HL-60 (cell line): Measurements from ENCODE around the gene SLC9A7.

ENCODE experiments used
- POLR2AphosphoS5 ChIP-seq: IDR thresholded peaks from 2 replicates; pipeline ENCODE4 v1.6.1; 2012; ENCODE audit warnings: low read depth
- TF ChIP-seq, protein P1 (sequence below): IDR thresholded peaks from one replicate; pipeline ENCODE4 v1.5.1; 2011; ENCODE audit warnings: low read length, control low read depth, inconsistent platforms; ENCODE audit not compliant: insufficient read depth
- TF ChIP-seq, protein P2 (sequence below): IDR thresholded peaks from 2 replicates; pipeline ENCODE4 v1.6.1; 2012; ENCODE audit warnings: low read depth; ENCODE audit not compliant: insufficient replicate concordance

DNA sequence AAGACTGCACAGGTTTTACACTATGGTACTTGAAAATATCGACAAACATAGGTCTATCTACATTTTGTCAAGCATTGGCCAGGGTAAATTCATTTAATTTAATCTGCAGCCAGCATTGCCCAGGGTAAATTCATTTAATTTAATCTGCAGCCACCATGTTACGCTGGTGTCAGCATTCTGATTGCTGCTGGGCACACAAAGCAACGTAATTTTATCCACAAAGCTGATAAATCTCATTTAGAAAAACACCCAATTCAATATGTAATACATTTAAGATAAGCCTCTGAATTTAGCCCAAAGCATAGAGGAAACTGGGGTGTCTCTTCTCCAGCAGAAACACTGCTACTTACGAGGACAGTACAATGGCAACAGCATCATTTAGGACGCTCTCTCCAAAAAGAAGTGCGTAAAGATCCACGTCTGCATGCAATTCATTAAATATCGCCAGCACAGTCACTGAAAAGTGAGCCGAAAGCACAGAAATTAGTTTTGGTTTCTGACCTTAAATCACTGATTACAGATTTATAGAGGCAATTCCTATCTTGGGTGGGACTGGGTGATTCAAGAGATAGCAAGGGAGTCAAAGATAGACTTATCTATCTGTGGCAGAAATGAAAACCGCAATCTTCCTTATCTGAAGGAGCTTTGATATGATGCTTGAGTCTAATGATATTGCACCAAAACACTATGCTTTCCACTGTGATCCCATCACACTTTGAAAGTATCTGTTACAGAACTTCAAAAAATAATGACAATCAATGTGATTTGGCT is 96.5 kb downstream of the SLC9A7 start:
- TF ChIP-seq, protein P1, sequence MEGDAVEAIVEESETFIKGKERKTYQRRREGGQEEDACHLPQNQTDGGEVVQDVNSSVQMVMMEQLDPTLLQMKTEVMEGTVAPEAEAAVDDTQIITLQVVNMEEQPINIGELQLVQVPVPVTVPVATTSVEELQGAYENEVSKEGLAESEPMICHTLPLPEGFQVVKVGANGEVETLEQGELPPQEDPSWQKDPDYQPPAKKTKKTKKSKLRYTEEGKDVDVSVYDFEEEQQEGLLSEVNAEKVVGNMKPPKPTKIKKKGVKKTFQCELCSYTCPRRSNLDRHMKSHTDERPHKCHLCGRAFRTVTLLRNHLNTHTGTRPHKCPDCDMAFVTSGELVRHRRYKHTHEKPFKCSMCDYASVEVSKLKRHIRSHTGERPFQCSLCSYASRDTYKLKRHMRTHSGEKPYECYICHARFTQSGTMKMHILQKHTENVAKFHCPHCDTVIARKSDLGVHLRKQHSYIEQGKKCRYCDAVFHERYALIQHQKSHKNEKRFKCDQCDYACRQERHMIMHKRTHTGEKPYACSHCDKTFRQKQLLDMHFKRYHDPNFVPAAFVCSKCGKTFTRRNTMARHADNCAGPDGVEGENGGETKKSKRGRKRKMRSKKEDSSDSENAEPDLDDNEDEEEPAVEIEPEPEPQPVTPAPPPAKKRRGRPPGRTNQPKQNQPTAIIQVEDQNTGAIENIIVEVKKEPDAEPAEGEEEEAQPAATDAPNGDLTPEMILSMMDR = no peak
- TF ChIP-seq, protein P2, sequence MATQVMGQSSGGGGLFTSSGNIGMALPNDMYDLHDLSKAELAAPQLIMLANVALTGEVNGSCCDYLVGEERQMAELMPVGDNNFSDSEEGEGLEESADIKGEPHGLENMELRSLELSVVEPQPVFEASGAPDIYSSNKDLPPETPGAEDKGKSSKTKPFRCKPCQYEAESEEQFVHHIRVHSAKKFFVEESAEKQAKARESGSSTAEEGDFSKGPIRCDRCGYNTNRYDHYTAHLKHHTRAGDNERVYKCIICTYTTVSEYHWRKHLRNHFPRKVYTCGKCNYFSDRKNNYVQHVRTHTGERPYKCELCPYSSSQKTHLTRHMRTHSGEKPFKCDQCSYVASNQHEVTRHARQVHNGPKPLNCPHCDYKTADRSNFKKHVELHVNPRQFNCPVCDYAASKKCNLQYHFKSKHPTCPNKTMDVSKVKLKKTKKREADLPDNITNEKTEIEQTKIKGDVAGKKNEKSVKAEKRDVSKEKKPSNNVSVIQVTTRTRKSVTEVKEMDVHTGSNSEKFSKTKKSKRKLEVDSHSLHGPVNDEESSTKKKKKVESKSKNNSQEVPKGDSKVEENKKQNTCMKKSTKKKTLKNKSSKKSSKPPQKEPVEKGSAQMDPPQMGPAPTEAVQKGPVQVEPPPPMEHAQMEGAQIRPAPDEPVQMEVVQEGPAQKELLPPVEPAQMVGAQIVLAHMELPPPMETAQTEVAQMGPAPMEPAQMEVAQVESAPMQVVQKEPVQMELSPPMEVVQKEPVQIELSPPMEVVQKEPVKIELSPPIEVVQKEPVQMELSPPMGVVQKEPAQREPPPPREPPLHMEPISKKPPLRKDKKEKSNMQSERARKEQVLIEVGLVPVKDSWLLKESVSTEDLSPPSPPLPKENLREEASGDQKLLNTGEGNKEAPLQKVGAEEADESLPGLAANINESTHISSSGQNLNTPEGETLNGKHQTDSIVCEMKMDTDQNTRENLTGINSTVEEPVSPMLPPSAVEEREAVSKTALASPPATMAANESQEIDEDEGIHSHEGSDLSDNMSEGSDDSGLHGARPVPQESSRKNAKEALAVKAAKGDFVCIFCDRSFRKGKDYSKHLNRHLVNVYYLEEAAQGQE = no peak
- no peak for TF ChIP-seq POLR2AphosphoS5
